GM18502 (cell line): ENCODE data around the gene TPO.
"Not testable (repeated sequence)": the region's sequence is repeated elsewhere in the genome, so short reads cannot be mapped to it uniquely, and the experiment has no call there.

Source experiments
- ATAC-seq: cut with Tn5 transposase; IDR thresholded peaks from one replicate; pipeline ENCODE4 v1.9.1; 2021; ENCODE audit warnings: mild to moderate bottlenecking; ENCODE audit not compliant: unreplicated experiment, poor library complexity

Gene TPO

GRCh38 chr2:1413156-1413710, at the start of gene TPO:
TPO (plus strand) TSS chr2:1413463; CDS start chr2:1414409, 946 bp downstream.
- ATAC-seq, result no peak

- ATAC-seq, result no peak
Observed at GRCh38 chr2:1366546-1367134, 46.6 kb upstream of the TPO start.

- ATAC-seq, result no peak
Observed at GRCh38 chr2:1367601-1368000, 45.7 kb upstream of the TPO start.

GRCh38 chr2:1369905-1370304, 43.4 kb upstream of the TPO start:
- no peak for ATAC-seq

GRCh38 chr2:1370461-1370860, 42.8 kb upstream of the TPO start:
- ATAC-seq, result no peak

GRCh38 chr2:1371082-1371481, 42.2 kb upstream of the TPO start:
- ATAC-seq, result no peak

- ATAC-seq, result no peak
Observed at GRCh38 chr2:1373830-1374229, 39.4 kb upstream of the TPO start.

- no peak for ATAC-seq
Observed at GRCh38 chr2:1374287-1374686, 39.0 kb upstream of the TPO start.

- no peak for ATAC-seq
Observed at GRCh38 chr2:1375794-1376193, 37.5 kb upstream of the TPO start.

GRCh38 chr2:1377473-1377872, 35.8 kb upstream of the TPO start:
- ATAC-seq, result no peak

GRCh38 chr2:1378456-1379150, 34.7 kb upstream of the TPO start:
- ATAC-seq, result no peak

GRCh38 chr2:1381644-1382043, 31.6 kb upstream of the TPO start:
- no peak for ATAC-seq

- ATAC-seq, result not testable (repeated sequence)
Observed at GRCh38 chr2:1387954-1388725, 25.1 kb upstream of the TPO start.

- ATAC-seq, result not testable (repeated sequence)
Observed at GRCh38 chr2:1390118-1390517, 23.1 kb upstream of the TPO start.

- ATAC-seq, result no peak
Observed at GRCh38 chr2:1393321-1393720, 19.9 kb upstream of the TPO start.

- ATAC-seq, result no peak
Observed at GRCh38 chr2:1394709-1395408, 18.4 kb upstream of the TPO start.

GRCh38 chr2:1397350-1397749, 15.9 kb upstream of the TPO start:
- no peak for ATAC-seq

- no peak for ATAC-seq
Observed at GRCh38 chr2:1398191-1398590, 15.1 kb upstream of the TPO start.

- ATAC-seq, result peak; percentile 50
Observed at GRCh38 chr2:1400943-1401735, 12.1 kb upstream of the TPO start.

- no peak for ATAC-seq
Observed at GRCh38 chr2:1402064-1402463, 11.2 kb upstream of the TPO start.
